ENCODE measurements around the gene SHISA9.

DNA sequence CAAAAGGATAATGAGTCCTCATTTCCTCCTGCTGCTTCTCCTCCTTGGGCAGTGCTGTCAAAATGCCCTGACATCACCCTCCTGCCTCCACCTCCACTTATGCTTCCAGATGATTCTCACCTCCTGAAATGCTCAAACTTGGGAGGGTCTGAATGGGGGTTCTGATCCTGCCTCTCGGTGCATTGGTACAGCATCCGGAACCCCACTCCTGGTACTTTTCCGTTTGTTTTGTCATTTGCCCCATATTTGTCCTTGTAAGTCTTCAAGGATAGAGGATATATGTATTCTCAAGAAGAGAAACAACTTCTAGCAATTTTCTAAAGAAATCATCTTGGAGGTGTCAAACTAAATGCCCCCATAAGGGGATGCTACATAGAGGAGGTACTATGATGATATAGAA lies 148.3 kb downstream of the SHISA9 start:
- TF ChIP-seq EP300 (IDR thresholded peaks at IDR 0.05): no peak
- TF ChIP-seq, protein P1, sequence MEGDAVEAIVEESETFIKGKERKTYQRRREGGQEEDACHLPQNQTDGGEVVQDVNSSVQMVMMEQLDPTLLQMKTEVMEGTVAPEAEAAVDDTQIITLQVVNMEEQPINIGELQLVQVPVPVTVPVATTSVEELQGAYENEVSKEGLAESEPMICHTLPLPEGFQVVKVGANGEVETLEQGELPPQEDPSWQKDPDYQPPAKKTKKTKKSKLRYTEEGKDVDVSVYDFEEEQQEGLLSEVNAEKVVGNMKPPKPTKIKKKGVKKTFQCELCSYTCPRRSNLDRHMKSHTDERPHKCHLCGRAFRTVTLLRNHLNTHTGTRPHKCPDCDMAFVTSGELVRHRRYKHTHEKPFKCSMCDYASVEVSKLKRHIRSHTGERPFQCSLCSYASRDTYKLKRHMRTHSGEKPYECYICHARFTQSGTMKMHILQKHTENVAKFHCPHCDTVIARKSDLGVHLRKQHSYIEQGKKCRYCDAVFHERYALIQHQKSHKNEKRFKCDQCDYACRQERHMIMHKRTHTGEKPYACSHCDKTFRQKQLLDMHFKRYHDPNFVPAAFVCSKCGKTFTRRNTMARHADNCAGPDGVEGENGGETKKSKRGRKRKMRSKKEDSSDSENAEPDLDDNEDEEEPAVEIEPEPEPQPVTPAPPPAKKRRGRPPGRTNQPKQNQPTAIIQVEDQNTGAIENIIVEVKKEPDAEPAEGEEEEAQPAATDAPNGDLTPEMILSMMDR (IDR thresholded peaks at IDR 0.05): no peak
- no peak for TF ChIP-seq POLR2A (IDR thresholded peaks at IDR 0.05)
- TF ChIP-seq POLR2AphosphoS5 (IDR thresholded peaks at IDR 0.05): no peak

Measured in stomach (tissue), 4 donors.